DOHH2 (cell line): Measurements from ENCODE around the gene CLEC10A.

Experiments
- H3F3A ChIP-seq: fragments of 200-600 bp; sonication (generic), shearing (Covaris generic); 2 replicates; pipeline ENCODE4 v1.6.0; 2016; ENCODE audit warnings: antibody characterized with exemption, mild to moderate bottlenecking; ENCODE audit not compliant: control insufficient read depth, insufficient read depth
- H3K27ac ChIP-seq: fragments of 200-600 bp; sonication (generic); 2 replicates; pipeline ENCODE4 v1.5.1; 2014; ENCODE audit warnings: low read depth, mild to moderate bottlenecking, low read length, moderate library complexity
- H3K27me3 ChIP-seq: fragments of 200-600 bp; sonication (generic); 2 replicates; pipeline ENCODE4 v1.6.1; 2014; ENCODE audit warnings: mild to moderate bottlenecking, low read length, mixed read lengths; ENCODE audit not compliant: control insufficient read depth
- H3K36me3 ChIP-seq: fragments of 200-600 bp; sonication (generic); 2 replicates; pipeline ENCODE4 v1.6.1; 2014; ENCODE audit warnings: mild to moderate bottlenecking, low read length, moderate library complexity, mixed read lengths; ENCODE audit not compliant: control insufficient read depth
- H3K4me1 ChIP-seq: fragments of 200-600 bp; sonication (generic); 2 replicates; pipeline ENCODE4 v1.6.1; 2014; ENCODE audit warnings: mild to moderate bottlenecking, low read length, mixed read lengths; ENCODE audit not compliant: control insufficient read depth
- H3K4me2 ChIP-seq: fragments of 200-600 bp; sonication (generic); 2 replicates; pipeline ENCODE4 v1.6.0; 2014; ENCODE audit warnings: mild to moderate bottlenecking, low read length, moderate library complexity
- H3K4me3 ChIP-seq: fragments of 200-600 bp; sonication (generic); 2 replicates; pipeline ENCODE4 v1.5.1; 2014; ENCODE audit warnings: mild to moderate bottlenecking, low read length, mixed read lengths
- H3K79me2 ChIP-seq: fragments of 200-600 bp; sonication (generic); 2 replicates; pipeline ENCODE4 v1.6.1; 2014; ENCODE audit warnings: mild to moderate bottlenecking, low read length, mixed read lengths; ENCODE audit not compliant: control insufficient read depth
- H3K9me2 ChIP-seq: fragments of 200-600 bp; sonication (generic); replicated peaks from 2 replicates; pipeline ENCODE4 v1.6.1; 2014; ENCODE audit warnings: mild to moderate bottlenecking, low read length, mixed read lengths; ENCODE audit not compliant: control insufficient read depth
- H3K9me3 ChIP-seq: fragments of 200-600 bp; sonication (generic); 2 replicates; pipeline ENCODE4 v1.6.1; 2014; ENCODE audit warnings: antibody characterized with exemption, low read length, mixed read lengths; ENCODE audit not compliant: control insufficient read depth, insufficient read depth
- H4K20me1 ChIP-seq: fragments of 200-600 bp; sonication (generic); 2 replicates; pipeline ENCODE4 v1.6.0; 2014; ENCODE audit warnings: low read depth, mild to moderate bottlenecking, antibody characterized with exemption, low read length, moderate library complexity; ENCODE audit not compliant: control insufficient read depth, insufficient read depth
- CTCF ChIP-seq: fragments of 200-600 bp; sonication (generic); IDR thresholded peaks from one replicate; pipeline ENCODE4 v1.5.1; 2014; ENCODE audit warnings: antibody characterized with exemption, mild to moderate bottlenecking, low read depth, low read length; ENCODE audit not compliant: poor library complexity, severe bottlenecking
- EZH2phosphoT487 ChIP-seq: fragments of 200-600 bp; sonication (generic); IDR thresholded peaks from 2 replicates; pipeline ENCODE4 v1.6.1; 2017; ENCODE audit warnings: borderline replicate concordance, mild to moderate bottlenecking, antibody characterized with exemption, low read length, moderate library complexity, mixed read lengths

The CLEC10A gene

GRCh38 chr17:7078711-7079110, 1.3 kb downstream of the CLEC10A start:
- Histone ChIP-seq H3K4me1 (no peaks in the 10 kb centered on the region), H3K79me2 (no peaks in the 10 kb centered on the region), H3K27ac (no peak overlapping the region), H3F3A (no peaks in the 10 kb centered on the region), H3K4me2 (no peak overlapping the region), H3K9me2 (no peaks in the 10 kb centered on the region), H3K4me3 (no peak overlapping the region), H3K9me3 (no peaks in the 10 kb centered on the region), H4K20me1 (no peaks in the 10 kb centered on the region), H3K36me3 (no peaks in the 10 kb centered on the region), H3K27me3 (0 out of 2 replicates have a peak, but pooled peaks cover under 1% of the 10 kb centered on the region)
- TF ChIP-seq EZH2phosphoT487 (no peak), CTCF (no peak)

- H3K27me3 ChIP-seq = peaks cover 3% of the 10 kb centered on the region; the same call in 1 of the 2 replicates
- H3K9me2 ChIP-seq = no peaks in the 10 kb centered on the region
- no peaks in the 10 kb centered on the region for H4K20me1 ChIP-seq
- H3F3A ChIP-seq = no peaks in the 10 kb centered on the region
- H3K79me2 ChIP-seq = no peaks in the 10 kb centered on the region
- H3K4me1 ChIP-seq = no peaks in the 10 kb centered on the region
- no peak overlapping the region for H3K27ac ChIP-seq
- H3K4me2 ChIP-seq = no peak overlapping the region
- no peak for TF ChIP-seq CTCF
- TF ChIP-seq EZH2phosphoT487 = no peak
- H3K4me3 ChIP-seq = no peak overlapping the region
- H3K36me3 ChIP-seq = no peaks in the 10 kb centered on the region
- H3K9me3 ChIP-seq = no peaks in the 10 kb centered on the region
These were observed 2.0 kb downstream of the CLEC10A start for GRCh38 chr17:7077911-7078546.

GRCh38 chr17:7074931-7075330, 5.1 kb downstream of the CLEC10A start:
- no peaks in the 10 kb centered on the region for H4K20me1 ChIP-seq
- H3K9me2 ChIP-seq = no peaks in the 10 kb centered on the region
- no peak overlapping the region for H3K4me2 ChIP-seq
- H3K27ac ChIP-seq = no peak overlapping the region
- H3K79me2 ChIP-seq = no peaks in the 10 kb centered on the region
- H3K4me1 ChIP-seq = no peaks in the 10 kb centered on the region
- no peak overlapping the region for H3K4me3 ChIP-seq
- TF ChIP-seq EZH2phosphoT487 = no peak
- TF ChIP-seq CTCF = no peak
- H3F3A ChIP-seq = no peaks in the 10 kb centered on the region
- no peaks in the 10 kb centered on the region for H3K9me3 ChIP-seq
- peaks cover 9% of the 10 kb centered on the region; the same call in 1 of the 2 replicates for H3K27me3 ChIP-seq
- H3K36me3 ChIP-seq = no peaks in the 10 kb centered on the region
